Measurements from ENCODE around the gene NOG. TPM values are rescaled to one million over a fixed set of nuclear protein-coding genes. Genes with fewer than 3 reads are reported as not detected.

The NOG gene
- total RNA-seq, 1 experiment from 2014 or later, result 9.2 TPM

- CTCF ChIA-PET, result no interaction called here
Measured at GRCh38 chr17:56587298-56587697, 6.2 kb upstream of the NOG start.

GRCh38 chr17:56592487-56593085 lies 913 bp upstream of the NOG start:
- ChIA-PET POLR2A (no interaction called here), CTCF (interaction anchor here (0.5 to 4.2 kb wide), 7 partner anchors 82 to 229 kb away, joined by 3 to 34 read pairs (median 3); no protein-coding TSS in a partner anchor)
- TF ChIP-seq POLR2AphosphoS5 (IDR thresholded peaks at IDR 0.05; ENCODE audit: low read depth, low read length), result no peak
- no peak for TF ChIP-seq SIN3A (IDR thresholded peaks at IDR 0.05; ENCODE audit: borderline replicate concordance, insufficient read depth, low read depth, low read length)
- no peak for TF ChIP-seq TCF7L2 (IDR thresholded peaks at IDR 0.05; ENCODE audit: low read depth, low read length)
- TF ChIP-seq REST (IDR thresholded peaks at IDR 0.05; ENCODE audit: insufficient read depth in 1 of 2, low read depth in 2 of 2, low read length in 1 of 2), result no peak
- TF ChIP-seq, protein P1, sequence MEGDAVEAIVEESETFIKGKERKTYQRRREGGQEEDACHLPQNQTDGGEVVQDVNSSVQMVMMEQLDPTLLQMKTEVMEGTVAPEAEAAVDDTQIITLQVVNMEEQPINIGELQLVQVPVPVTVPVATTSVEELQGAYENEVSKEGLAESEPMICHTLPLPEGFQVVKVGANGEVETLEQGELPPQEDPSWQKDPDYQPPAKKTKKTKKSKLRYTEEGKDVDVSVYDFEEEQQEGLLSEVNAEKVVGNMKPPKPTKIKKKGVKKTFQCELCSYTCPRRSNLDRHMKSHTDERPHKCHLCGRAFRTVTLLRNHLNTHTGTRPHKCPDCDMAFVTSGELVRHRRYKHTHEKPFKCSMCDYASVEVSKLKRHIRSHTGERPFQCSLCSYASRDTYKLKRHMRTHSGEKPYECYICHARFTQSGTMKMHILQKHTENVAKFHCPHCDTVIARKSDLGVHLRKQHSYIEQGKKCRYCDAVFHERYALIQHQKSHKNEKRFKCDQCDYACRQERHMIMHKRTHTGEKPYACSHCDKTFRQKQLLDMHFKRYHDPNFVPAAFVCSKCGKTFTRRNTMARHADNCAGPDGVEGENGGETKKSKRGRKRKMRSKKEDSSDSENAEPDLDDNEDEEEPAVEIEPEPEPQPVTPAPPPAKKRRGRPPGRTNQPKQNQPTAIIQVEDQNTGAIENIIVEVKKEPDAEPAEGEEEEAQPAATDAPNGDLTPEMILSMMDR (IDR thresholded peaks at IDR 0.05), result peak; percentile 99
- no peak overlapping the region for H3K27ac ChIP-seq (ENCODE audit: low read length)
- H3K27me3 ChIP-seq (ENCODE audit: control insufficient read depth, insufficient read depth, low read length), result peaks cover 5% of the 10 kb centered on the region
- H3K9me3 ChIP-seq (ENCODE audit: control insufficient read depth, insufficient read depth, low read depth, low read length), result no peaks in the 10 kb centered on the region
- in situ Hi-C loops (cut with HindIII; ENCODE audit: low pct_unique_long_range_greater_than_20kb, low sequenced_read_pairs), result no loop called here
- peaks cover 13% of the 10 kb centered on the region for H3K4me1 ChIP-seq (ENCODE audit: control insufficient read depth, insufficient read depth, low read length)
- peak overlapping the region; percentile 61 to 87 for H3K4me3 ChIP-seq (ENCODE audit: low read depth in 2 of 2, low read length in 2 of 2)
- no TSS peak for BruUV-seq (replicated peaks)
- ATAC-seq (peak; percentile 70), DNase-seq (ENCODE audit: low read depth, low spot score) (no peak)
- no peaks in the 10 kb centered on the region for H3K36me3 ChIP-seq (ENCODE audit: control insufficient read depth, insufficient read depth, low read length)
- intact Hi-C loops (cut with micrococcal nuclease; ENCODE audit: unreplicated experiment), result loop anchor here (1.0 to 5.0 kb wide), 3 partner anchors 62 to 190 kb away; no protein-coding TSS in a partner anchor

More at GRCh38 chr17:56587298-56587697, 6.2 kb upstream of the NOG start:
- BruUV-seq (replicated peaks), result no TSS peak
- no peaks in the 10 kb centered on the region for H3K9me3 ChIP-seq (ENCODE audit: control insufficient read depth, insufficient read depth, low read depth, low read length)
- TF ChIP-seq REST (IDR thresholded peaks at IDR 0.05; ENCODE audit: insufficient read depth in 1 of 2, low read depth in 2 of 2, low read length in 1 of 2), result no peak
- no peak for TF ChIP-seq POLR2AphosphoS5 (IDR thresholded peaks at IDR 0.05; ENCODE audit: low read depth, low read length)
- TF ChIP-seq, protein P1 (IDR thresholded peaks at IDR 0.05), result no peak
- TF ChIP-seq TCF7L2 (IDR thresholded peaks at IDR 0.05; ENCODE audit: low read depth, low read length), result no peak
- TF ChIP-seq SIN3A (IDR thresholded peaks at IDR 0.05; ENCODE audit: borderline replicate concordance, insufficient read depth, low read depth, low read length), result no peak
- no peak overlapping the region for H3K4me3 ChIP-seq (ENCODE audit: low read depth in 2 of 2, low read length in 2 of 2)
- no peaks in the 10 kb centered on the region for H3K36me3 ChIP-seq (ENCODE audit: control insufficient read depth, insufficient read depth, low read length)
- intact Hi-C loops (cut with micrococcal nuclease; ENCODE audit: unreplicated experiment) (no loop called here), in situ Hi-C loops (cut with HindIII; ENCODE audit: low pct_unique_long_range_greater_than_20kb, low sequenced_read_pairs) (no loop called here)
- ATAC-seq (no peak), DNase-seq (ENCODE audit: low read depth, low spot score) (no peak)
- POLR2A ChIA-PET, result no interaction called here
- H3K4me1 ChIP-seq (ENCODE audit: control insufficient read depth, insufficient read depth, low read length), result no peaks in the 10 kb centered on the region
- H3K27ac ChIP-seq (ENCODE audit: low read length), result no peak overlapping the region
- H3K27me3 ChIP-seq (ENCODE audit: control insufficient read depth, insufficient read depth, low read length), result peaks cover 7% of the 10 kb centered on the region

Data from Panc1 (cell line).